HT1080 (cell line): ENCODE measurements around the gene UQCR11. TPM values are rescaled to one million over a fixed set of nuclear protein-coding genes. Genes with fewer than 3 reads are reported as not detected.

Experiments
- small RNA-seq: library from RNA; depleted of rRNA; stranded (forward); fragments of <200 nt; gene quantifications from one replicate; pipeline ENCODE3, GENCODE V24; 2014
- total RNA-seq: library from RNA; depleted of rRNA; stranded (reverse); fragments of >200 nt; shearing (Covaris generic); gene quantifications from 2 replicates; pipeline ENCODE4 v1.2.3, GENCODE V29; 2014; rRNA removed

UQCR11 gene
- total RNA-seq, 1 experiment from 2014 or later = 123 TPM

Small RNA genes within 50 kb of the gene (small RNA-seq; reads per million reads assigned to genes)
- gene AC005943.2 (not detected), gene RN7SL477P (not detected), gene RNU6-1223P (not detected)

Other genes starting within 250 kb of the UQCR11 start
- 101 and 141 TPM in 2 replicates for gene NDUFS7, start 221.6 kb downstream of the UQCR11 start, total RNA-seq
- 53.9 and 58.5 TPM in 2 replicates for gene GAMT, start 203.9 kb downstream of the UQCR11 start, total RNA-seq
- gene DAZAP1, start 197.9 kb downstream of the UQCR11 start, total RNA-seq = 158 and 183 TPM in 2 replicates
- gene RPS15, start 167.1 kb downstream of the UQCR11 start, total RNA-seq = 1,915 and 2,084 TPM in 2 replicates
- gene APC2, start 155.3 kb downstream of the UQCR11 start, total RNA-seq = 0.53 and 0.63 TPM in 2 replicates
- gene C19orf25, start 126.2 kb downstream of the UQCR11 start, total RNA-seq = 72.5 and 73.2 TPM in 2 replicates
- 0.10 and 1.0 TPM in 2 replicates for gene PCSK4, start 115.1 kb downstream of the UQCR11 start, total RNA-seq
- gene REEP6, start 114.3 kb downstream of the UQCR11 start, total RNA-seq = 0.77 and 0.98 TPM in 2 replicates
- 4.0 and 5.5 TPM in 2 replicates for gene ADAMTSL5, start 92.4 kb downstream of the UQCR11 start, total RNA-seq
- gene PLK5, start 81.4 kb downstream of the UQCR11 start, total RNA-seq = not detected in 2 replicates
- gene MEX3D, start 37.1 kb downstream of the UQCR11 start, total RNA-seq = 49.9 and 53.8 TPM in 2 replicates
- gene MBD3, start 12.6 kb downstream of the UQCR11 start, total RNA-seq = 186 and 194 TPM in 2 replicates
- 97.9 and 128 TPM in 2 replicates for gene TCF3, start 47.2 kb upstream of the UQCR11 start, total RNA-seq
- gene ONECUT3, start 148.0 kb upstream of the UQCR11 start, total RNA-seq = not detected in 2 replicates
- 6.1 and 9.8 TPM in 2 replicates for gene ATP8B3, start 206.8 kb upstream of the UQCR11 start, total RNA-seq
- gene REXO1, start 243.0 kb upstream of the UQCR11 start, total RNA-seq = 12.5 and 14.4 TPM in 2 replicates